ENCODE data around the gene CFAP221.

CFAP221 gene

GRCh38 chr2:119692310-119692709 lies 148.1 kb downstream of the CFAP221 start:
- ChIA-PET CTCF (interaction anchor here (1.2 to 2.8 kb wide), 3 partner anchors 9 to 621 kb away, joined by 3 to 10 read pairs (median 9); no protein-coding TSS in a partner anchor), POLR2A (interaction anchor here (0.7 kb wide), 2 partner anchors 11 to 552 kb away, joined by 4 to 6 read pairs; no protein-coding TSS in a partner anchor)
- no peak for DNase-seq (ENCODE audit: extremely low spot score)
- no peak for TF ChIP-seq CTCF (IDR thresholded peaks at IDR 0.05; ENCODE audit: control extremely low read depth, extremely low read depth, low read depth, missing control alignments)

DNA sequence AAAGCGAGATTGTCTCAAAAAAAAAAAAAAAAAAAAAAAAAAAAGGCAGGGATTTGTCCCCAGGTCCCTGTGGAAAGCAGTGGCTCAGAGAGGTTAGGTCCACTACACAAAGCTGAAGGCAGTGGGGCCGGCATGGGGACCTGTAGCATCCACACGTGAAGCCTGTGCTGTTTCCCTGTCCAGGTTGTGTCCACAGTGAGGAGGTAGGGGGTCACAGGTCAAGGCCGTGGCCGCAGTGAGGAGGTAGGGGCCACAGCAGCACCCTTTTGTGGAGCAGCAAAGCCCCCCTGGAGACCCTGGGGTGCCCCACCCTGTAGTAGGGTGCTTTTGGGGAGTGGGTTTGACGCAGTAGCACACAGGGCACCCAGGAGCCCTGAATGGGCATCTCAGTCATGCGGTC lies 148.7 kb downstream of the CFAP221 start:
- CTCF ChIA-PET, result interaction anchor here (1.0 to 2.8 kb wide), 4 partner anchors 8 to 620 kb away, joined by 3 to 9 read pairs (median 3); no protein-coding TSS in a partner anchor
- POLR2A ChIA-PET, result interaction anchor here (0.7 kb wide), 2 partner anchors 12 to 551 kb away, joined by 4 to 6 read pairs; no protein-coding TSS in a partner anchor
- no peak for TF ChIP-seq CTCF (IDR thresholded peaks at IDR 0.05; ENCODE audit: control extremely low read depth, extremely low read depth, low read depth, missing control alignments)
- no peak for DNase-seq (ENCODE audit: extremely low spot score)

- CTCF ChIA-PET, result interaction anchor here (1.0 to 1.4 kb wide), 2 partner anchors 9 to 482 kb away, joined by 3 read pairs; no protein-coding TSS in a partner anchor
- POLR2A ChIA-PET, result no interaction called here
These were observed 149.3 kb downstream of the CFAP221 start for GRCh38 chr2:119693567-119693966.

GRCh38 chr2:119693967-119694366 lies 149.7 kb downstream of the CFAP221 start:
- TF ChIP-seq CTCF (IDR thresholded peaks at IDR 0.05; ENCODE audit: control extremely low read depth, extremely low read depth, low read depth, missing control alignments), result no peak
- POLR2A ChIA-PET, result no interaction called here
- no peak for DNase-seq (ENCODE audit: extremely low spot score)
- CTCF ChIA-PET, result interaction anchor here (1.4 kb wide), 1 partner anchor 481 kb away, joined by 3 read pairs; no protein-coding TSS in a partner anchor

More at GRCh38 chr2:119693567-119693966, 149.3 kb downstream of the CFAP221 start:
- TF ChIP-seq CTCF (IDR thresholded peaks at IDR 0.05; ENCODE audit: control extremely low read depth, extremely low read depth, low read depth, missing control alignments), result no peak
- no peak for DNase-seq (ENCODE audit: extremely low spot score)

DNA sequence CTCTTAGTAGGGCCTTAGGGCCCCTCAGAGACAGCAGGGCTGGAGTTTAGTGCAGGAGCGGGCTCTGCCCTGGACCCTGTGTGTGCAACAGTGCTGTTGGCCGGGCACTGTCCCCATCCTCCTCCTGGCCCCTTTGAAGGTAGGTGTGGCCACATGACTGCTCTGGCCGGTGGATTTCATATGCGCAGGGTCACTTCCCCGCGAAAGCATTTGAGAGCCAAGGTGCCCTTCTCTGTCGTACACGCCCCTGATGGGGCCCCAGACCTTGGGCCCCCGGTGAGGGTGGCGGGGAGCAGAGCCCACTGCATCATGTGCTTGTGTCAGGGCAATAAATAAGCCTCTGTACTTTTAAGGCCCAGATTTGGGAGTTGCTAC lies 150.2 kb downstream of the CFAP221 start:
- ChIA-PET CTCF (interaction anchor here (1.4 to 2.7 kb wide), 2 partner anchors 10 to 481 kb away, joined by 3 to 7 read pairs; no protein-coding TSS in a partner anchor), POLR2A (no interaction called here)
- no peak for TF ChIP-seq CTCF (IDR thresholded peaks at IDR 0.05; ENCODE audit: control extremely low read depth, extremely low read depth, low read depth, missing control alignments)
- no peak for DNase-seq (ENCODE audit: extremely low spot score)

- ChIA-PET POLR2A (interaction anchor here (0.6 kb wide), 1 partner anchor 232 kb away, joined by 6 read pairs; no protein-coding TSS in a partner anchor), CTCF (interaction anchor here (2.7 kb wide), 1 partner anchor 9 kb away, joined by 7 read pairs; no protein-coding TSS in a partner anchor)
- DNase-seq (ENCODE audit: extremely low spot score), result no peak
- TF ChIP-seq CTCF (IDR thresholded peaks at IDR 0.05; ENCODE audit: control extremely low read depth, extremely low read depth, low read depth, missing control alignments), result no peak
These were observed 150.7 kb downstream of the CFAP221 start for GRCh38 chr2:119694845-119695521.
